GM12878 (cell line): ENCODE measurements around the gene RAP1A.

Experiments used
- CBX5 ChIP-seq: sonication (generic); IDR thresholded peaks from 2 replicates; pipeline ENCODE4 v1.6.1; 2016; ENCODE audit warnings: low read depth, moderate library complexity, mild to moderate bottlenecking, inconsistent platforms
- HDGF ChIP-seq: fragments of 450-650 bp; IDR thresholded peaks from 2 replicates; pipeline ENCODE4 v1.6.1; 2016; ENCODE audit warnings: antibody characterized with exemption
- POLR2A ChIP-seq: IDR thresholded peaks from 2 replicates; pipeline ENCODE4 v1.6.1; 2011; ENCODE audit warnings: low read depth, mild to moderate bottlenecking, low read length
- TCF3 ChIP-seq: IDR thresholded peaks from 2 replicates; pipeline ENCODE4 v1.6.1; 2012; ENCODE audit warnings: low read depth, mild to moderate bottlenecking, low read length, borderline replicate concordance; ENCODE audit not compliant: insufficient read depth
- TF ChIP-seq, protein P1 (sequence below): IDR thresholded peaks from 2 replicates; pipeline ENCODE4 v1.6.1; 2012; ENCODE audit warnings: low read length, inconsistent platforms
- TF ChIP-seq, protein P2 (sequence below): IDR thresholded peaks from 2 replicates; pipeline ENCODE4 v1.6.1; 2012; ENCODE audit warnings: low read depth, low read length, improper control_type of control experiment
- TF ChIP-seq, protein P3 (sequence below): IDR thresholded peaks from 2 replicates; pipeline ENCODE4 v1.6.1; 2012; ENCODE audit warnings: low read depth, low read length, improper control_type of control experiment
- TF ChIP-seq, protein P4 (sequence below), 3 experiments: IDR thresholded peaks in 2 of 3; conservative IDR thresholded peaks in 1 of 3; 2 replicates each; pipeline ENCODE4 v1.5.1; 2011; ENCODE audit warnings: low read depth in 3 of 3, low read length in 3 of 3, mild to moderate bottlenecking in 3 of 3, control low read depth in 2 of 3, moderate library complexity in 2 of 3, inconsistent platforms in 1 of 3, mixed read lengths in 1 of 3; ENCODE audit not compliant: control insufficient read depth in 2 of 3, insufficient read depth in 1 of 3; ENCODE audit errors: extremely low read depth in 1 of 3

DNA sequence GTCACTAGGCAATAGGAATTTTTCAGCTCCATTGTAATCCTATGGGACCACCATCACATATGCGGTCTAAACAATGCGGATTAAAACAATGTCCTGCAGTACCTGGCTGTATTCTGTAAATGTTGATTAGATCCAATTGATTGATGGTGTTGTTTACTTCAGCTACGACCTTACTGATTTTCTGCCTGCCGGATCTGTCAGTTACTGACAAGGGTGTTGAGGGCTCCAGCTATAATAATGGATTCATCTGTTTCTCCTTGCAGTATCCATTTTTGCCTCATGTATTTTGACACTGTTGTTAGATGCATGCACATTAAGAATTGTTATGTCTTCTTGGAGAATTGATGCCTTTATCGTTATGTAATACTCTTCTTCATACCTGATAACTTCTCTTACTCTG, 39.0 kb downstream of the RAP1A start:
- TF ChIP-seq HDGF (no peak), POLR2A (no peak), CBX5 (no peak), TCF3 (no peak)
- TF ChIP-seq, protein P1, sequence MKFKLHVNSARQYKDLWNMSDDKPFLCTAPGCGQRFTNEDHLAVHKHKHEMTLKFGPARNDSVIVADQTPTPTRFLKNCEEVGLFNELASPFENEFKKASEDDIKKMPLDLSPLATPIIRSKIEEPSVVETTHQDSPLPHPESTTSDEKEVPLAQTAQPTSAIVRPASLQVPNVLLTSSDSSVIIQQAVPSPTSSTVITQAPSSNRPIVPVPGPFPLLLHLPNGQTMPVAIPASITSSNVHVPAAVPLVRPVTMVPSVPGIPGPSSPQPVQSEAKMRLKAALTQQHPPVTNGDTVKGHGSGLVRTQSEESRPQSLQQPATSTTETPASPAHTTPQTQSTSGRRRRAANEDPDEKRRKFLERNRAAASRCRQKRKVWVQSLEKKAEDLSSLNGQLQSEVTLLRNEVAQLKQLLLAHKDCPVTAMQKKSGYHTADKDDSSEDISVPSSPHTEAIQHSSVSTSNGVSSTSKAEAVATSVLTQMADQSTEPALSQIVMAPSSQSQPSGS = no peak
- TF ChIP-seq, protein P2, sequence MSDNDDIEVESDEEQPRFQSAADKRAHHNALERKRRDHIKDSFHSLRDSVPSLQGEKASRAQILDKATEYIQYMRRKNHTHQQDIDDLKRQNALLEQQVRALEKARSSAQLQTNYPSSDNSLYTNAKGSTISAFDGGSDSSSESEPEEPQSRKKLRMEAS = no peak
- TF ChIP-seq, protein P3, sequence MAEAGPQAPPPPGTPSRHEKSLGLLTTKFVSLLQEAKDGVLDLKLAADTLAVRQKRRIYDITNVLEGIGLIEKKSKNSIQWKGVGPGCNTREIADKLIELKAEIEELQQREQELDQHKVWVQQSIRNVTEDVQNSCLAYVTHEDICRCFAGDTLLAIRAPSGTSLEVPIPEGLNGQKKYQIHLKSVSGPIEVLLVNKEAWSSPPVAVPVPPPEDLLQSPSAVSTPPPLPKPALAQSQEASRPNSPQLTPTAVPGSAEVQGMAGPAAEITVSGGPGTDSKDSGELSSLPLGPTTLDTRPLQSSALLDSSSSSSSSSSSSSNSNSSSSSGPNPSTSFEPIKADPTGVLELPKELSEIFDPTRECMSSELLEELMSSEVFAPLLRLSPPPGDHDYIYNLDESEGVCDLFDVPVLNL = no peak
- TF ChIP-seq, protein P4, sequence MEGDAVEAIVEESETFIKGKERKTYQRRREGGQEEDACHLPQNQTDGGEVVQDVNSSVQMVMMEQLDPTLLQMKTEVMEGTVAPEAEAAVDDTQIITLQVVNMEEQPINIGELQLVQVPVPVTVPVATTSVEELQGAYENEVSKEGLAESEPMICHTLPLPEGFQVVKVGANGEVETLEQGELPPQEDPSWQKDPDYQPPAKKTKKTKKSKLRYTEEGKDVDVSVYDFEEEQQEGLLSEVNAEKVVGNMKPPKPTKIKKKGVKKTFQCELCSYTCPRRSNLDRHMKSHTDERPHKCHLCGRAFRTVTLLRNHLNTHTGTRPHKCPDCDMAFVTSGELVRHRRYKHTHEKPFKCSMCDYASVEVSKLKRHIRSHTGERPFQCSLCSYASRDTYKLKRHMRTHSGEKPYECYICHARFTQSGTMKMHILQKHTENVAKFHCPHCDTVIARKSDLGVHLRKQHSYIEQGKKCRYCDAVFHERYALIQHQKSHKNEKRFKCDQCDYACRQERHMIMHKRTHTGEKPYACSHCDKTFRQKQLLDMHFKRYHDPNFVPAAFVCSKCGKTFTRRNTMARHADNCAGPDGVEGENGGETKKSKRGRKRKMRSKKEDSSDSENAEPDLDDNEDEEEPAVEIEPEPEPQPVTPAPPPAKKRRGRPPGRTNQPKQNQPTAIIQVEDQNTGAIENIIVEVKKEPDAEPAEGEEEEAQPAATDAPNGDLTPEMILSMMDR (IDR thresholded peaks at IDR 0.05 in 2 of 3, conservative IDR thresholded peaks at IDR 0.05 in 1 of 3; ENCODE audit: control insufficient read depth in 2 of 3, extremely low read depth in 1 of 3, insufficient read depth in 1 of 3, low read depth in 3 of 3, low read length in 3 of 3) = no peak
